Endometrial microvascular endothelial cells (primary cell): Measurements from ENCODE around the gene TEAD3. TPM values are rescaled to one million over a fixed set of nuclear protein-coding genes. Genes with fewer than 3 reads are reported as not detected.
"Not testable (repeated sequence)": the region's sequence is repeated elsewhere in the genome, so short reads cannot be mapped to it uniquely, and the experiment has no call there.

Experiments used
- in situ Hi-C: cut with HindIII; loops from 2 replicates; pipeline ENCODE4 v1.10.0; 2017; ENCODE audit warnings: low sequenced_read_pairs, low pct_unique_long_range_greater_than_20kb; ENCODE audit errors: inconsistent ontology term
- total RNA-seq: library from RNA; depleted of rRNA; stranded (reverse); fragments of >200 nt; gene quantifications from one replicate; pipeline ENCODE4 v1.2.3, GENCODE V29; 2015; ENCODE audit errors: inconsistent ontology term

Gene TEAD3
- total RNA-seq, 1 donor from 2014 or later, result 1.2 TPM

DNA sequence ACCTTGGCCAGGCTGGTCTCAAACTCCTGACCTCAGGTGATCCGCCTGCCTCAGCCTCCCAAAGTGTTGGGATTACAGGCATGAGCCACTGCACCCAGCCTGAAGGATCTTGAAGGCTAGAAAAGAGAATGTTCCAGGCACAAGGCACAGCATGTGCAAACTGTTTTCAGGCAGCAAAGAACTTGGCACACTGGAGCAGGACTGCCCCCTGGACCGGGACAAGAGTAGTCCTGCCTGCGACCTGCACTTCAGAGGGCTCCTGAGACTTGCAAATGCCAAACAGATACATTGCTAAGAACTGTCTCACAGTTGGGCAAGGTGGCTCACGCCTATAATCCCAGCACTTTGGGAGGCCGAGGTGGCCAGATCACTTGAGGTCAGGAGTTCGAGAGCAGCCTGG, 19.1 kb upstream of the TEAD3 start:
- in situ Hi-C loops, result not testable (repeated sequence)

- in situ Hi-C loops, result no loop called here
Observed at GRCh38 chr6:35514587-35514986, 17.7 kb upstream of the TEAD3 start.

DNA sequence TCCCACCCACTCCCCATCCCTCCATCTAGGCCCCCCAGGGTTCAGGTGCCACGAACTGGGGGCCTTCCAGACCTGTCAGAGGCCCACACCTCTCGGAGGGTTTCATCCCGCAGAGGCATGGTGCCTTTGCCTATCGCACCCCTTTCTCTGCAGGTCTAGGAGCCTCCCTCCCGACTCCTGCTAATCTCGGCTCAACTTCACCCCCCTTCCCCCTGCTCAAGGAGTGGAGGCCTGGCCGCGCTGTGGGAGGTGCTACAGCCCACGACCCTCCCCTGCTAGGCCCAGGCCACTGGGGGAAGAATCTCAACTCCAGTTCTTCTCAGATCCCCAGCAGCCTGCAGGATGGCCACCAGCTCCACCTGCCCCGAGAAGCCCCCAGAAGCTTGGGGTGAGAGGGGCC, 15.9 kb upstream of the TEAD3 start, which contains the start of gene TULP1:
Gene TULP1 (minus strand): TSS at position 157 of the 400 bp plus-strand sequence. CDS start 38 bp downstream, at position 119.
- in situ Hi-C loops, result no loop called here

- in situ Hi-C loops, result no loop called here
Observed at GRCh38 chr6:35512006-35512405, 15.1 kb upstream of the TEAD3 start.

DNA sequence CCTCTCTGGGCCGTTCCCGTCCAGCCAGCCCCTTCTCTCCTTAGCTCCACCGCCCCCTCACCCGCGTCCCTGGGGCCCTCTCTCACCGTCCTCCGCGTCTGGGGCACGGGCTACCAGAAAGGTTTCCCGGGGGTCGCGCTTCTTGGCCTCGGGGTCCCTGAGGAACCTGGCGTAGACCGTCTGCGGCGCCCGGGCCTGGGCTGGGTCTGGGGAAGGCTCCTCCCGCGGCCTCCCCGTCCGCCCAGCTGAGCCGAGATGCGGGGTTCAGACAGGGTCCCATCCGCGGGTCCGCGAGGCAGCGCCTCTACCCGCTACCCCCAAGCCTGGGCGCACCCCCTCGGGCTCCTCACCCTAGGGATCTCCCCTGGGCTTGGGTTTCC, 14.7 kb upstream of the TEAD3 start:
- in situ Hi-C loops, result no loop called here

DNA sequence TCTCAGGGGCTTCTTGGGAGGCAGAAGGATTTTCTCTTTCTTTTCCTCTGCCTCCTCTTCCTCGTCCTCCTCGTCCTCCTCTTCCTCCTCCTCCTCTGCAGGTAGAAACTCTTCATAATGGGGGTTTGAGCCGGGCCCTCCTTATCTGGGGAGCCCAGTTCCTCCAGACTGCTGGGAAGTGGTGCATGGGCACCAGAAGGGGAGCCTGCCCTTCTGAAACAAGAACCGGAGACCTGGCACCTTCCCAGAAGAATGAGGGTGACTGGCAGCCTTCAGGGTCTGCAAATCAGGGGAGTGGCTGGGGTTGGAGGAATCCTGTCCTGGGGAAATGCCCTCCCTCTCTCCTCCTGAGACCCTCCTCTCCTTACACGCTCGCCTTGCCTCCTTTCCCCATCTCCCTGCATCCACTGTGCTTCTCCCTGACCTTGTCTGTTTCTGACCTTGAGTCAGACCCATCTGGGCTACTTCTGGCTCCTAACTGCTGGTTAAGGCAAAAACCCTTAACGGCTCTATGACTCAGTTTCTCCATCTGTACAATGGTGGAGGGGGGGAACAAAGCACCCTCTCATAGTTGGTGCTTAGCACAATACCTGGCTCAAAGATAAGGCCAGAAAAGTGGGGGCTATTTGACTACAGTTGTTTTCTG, 14.2 kb upstream of the TEAD3 start:
- in situ Hi-C loops, result no loop called here

GRCh38 chr6:35508542-35508941, 11.7 kb upstream of the TEAD3 start:
- in situ Hi-C loops, result no loop called here

GRCh38 chr6:35508027-35508426, 11.1 kb upstream of the TEAD3 start:
- in situ Hi-C loops, result no loop called here

DNA sequence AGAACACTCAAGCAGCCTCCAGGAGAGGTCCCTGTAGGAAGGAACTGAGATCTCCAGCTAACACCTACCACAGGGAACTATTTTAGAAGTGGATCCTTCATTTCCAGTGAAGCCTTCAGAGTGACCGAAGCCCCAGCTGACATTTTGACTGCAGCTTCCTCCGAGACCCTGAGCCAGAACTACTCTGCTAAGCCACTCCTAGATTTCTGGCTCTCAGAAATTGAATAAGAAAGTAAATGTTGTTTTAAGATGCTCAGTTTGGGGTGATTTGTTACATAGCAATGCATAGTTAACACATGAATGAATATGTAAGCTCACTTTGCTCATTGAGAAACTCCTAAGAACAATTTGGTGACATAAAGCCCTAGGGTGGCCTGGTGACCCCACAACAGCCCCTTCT, 10.3 kb upstream of the TEAD3 start:
- in situ Hi-C loops, result no loop called here

- in situ Hi-C loops, result no loop called here
Observed at GRCh38 chr6:35506536-35506935, 9.7 kb upstream of the TEAD3 start.

- in situ Hi-C loops, result no loop called here
Observed at GRCh38 chr6:35505999-35506412, 9.1 kb upstream of the TEAD3 start.

DNA sequence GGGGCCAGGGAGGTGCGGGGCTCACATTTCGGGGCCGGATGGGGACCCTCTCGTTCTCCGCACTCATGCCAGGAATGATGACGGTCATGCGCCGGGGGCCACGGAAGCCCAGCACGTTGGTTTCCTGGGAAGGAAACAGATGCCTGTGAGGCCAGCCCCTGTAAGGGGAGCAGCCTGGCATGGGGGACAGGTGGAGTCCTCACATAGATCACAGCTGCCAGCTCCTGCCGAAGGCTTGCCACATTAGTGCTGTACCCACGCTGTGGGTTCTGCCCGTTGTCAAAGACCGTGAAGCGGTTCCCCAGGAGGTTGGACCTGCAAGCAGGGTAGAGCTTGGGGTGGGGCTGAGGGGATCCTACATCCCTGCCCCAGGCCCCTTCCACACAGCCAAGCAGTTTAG, 6.7 kb upstream of the TEAD3 start:
- in situ Hi-C loops, result no loop called here

DNA sequence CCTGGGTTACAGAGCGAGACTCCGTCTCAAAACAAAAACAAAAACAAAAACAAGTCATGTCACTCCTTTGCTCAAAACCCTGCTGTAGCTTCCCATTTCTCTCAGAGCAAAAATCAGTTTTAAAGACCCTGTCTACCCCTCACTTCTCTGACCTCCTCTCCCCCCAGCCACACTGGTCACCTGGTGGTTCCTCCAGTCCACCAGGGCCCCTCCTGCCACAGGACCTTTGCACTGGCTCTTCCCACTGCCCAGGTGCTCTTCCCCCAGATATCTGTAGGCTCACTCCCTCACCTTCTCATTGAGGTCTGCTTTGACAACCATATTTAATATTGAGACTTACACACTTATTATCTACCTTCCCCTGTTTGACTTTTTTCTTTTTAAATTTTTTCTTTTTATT, 4.9 kb upstream of the TEAD3 start:
- in situ Hi-C loops, result no loop called here

GRCh38 chr6:35500782-35501181, 3.9 kb upstream of the TEAD3 start:
- in situ Hi-C loops, result no loop called here

DNA sequence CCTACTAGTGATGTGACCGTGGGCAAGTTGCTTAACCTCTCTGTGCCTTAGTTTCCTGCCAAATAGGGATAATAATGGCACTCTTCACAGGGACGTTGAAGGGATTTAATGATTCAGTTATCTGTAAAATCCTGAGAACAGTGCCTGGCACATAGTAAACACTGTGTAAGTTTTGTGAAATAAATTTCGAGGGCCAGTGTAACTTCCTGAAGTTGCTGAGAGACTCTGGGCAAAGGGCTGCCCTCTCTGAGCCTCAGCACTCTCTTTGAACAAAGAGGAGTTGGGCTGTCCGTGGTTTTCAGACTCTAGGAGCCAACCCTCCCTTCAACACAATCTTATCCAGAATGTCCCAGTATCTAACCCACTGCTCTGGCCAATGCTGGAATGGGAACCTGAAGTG, 2.5 kb upstream of the TEAD3 start:
- in situ Hi-C loops, result no loop called here

DNA sequence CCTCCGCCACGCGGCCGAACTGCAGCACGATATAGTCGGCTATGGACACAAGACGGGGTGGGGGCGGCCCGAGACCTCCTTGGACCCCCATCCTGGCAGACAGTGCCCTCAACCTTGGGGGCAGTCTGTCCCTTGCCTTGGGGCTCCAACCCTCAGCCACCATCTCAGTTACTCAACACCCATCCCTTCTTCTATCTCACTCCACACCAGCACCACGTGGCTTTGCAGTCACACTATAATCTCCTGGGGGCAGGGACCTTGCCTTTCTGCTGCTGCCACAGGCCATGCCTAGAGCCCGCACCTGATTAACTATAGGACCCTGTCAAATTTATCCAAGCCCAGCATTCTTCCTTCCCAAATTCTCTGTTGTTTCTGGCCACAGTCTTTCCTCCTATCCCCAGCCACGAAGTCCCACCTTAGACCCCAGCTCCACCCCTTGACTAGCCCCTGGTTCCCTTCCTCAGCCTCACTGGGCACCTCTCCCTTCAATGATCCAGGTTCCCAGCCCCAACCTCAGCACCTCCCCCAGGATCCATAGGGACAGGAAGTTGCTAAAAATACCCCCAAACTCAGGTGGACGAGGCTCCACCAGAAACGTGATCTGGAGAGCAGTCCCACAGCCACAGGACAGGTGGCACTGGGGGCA, 1.7 kb upstream of the TEAD3 start:
- in situ Hi-C loops, result no loop called here

DNA sequence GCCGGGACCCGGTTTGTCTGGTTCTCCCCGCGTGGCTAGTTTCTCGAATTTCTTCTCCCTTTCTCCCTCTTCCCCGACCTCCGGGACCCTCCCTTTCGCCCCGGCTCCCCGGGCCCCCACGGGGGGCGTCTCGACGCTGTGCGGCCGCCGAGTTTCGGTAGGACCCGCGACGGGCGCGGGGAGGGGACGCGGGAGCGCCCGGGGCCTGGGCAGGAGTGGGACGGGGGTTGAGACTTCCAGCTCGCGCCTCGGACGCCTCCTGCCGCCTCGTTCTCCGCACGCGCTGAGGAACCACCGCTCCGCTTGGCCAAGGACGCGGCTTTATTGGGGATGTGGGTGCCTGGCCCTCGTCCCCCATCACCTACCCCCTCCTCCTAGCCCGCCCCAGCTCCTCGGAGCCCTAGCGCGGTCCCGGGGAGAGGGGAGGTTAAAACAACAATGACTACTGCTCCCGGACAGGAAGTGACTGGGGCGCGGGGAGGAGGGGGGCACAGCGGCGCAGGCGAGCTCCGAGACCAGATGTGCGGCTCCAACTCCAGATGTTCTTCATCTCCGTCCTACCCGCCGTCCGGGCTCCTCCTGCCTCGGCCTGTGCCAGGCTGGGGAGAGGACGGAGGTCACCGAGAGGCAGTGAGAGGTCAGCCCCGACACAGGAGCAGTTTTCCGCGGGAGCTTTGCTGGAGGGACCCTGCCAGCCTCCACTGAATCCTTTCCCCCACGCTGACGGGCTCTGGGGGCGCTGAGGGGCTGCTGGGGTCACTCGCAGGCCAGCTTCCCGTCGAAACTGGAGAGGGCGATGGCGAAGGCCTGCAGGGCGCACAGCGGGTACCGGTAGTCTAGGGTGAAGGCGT, 917 bp upstream of the TEAD3 start:
- in situ Hi-C loops, result no loop called here

- in situ Hi-C loops, result no loop called here
Observed at GRCh38 chr6:35496036-35496840, 641 bp downstream of the TEAD3 start.
